ENCODE measurements around the gene CHD6. TPM values are rescaled to one million over a fixed set of nuclear protein-coding genes. Genes with fewer than 3 reads are reported as not detected.

Gene CHD6
- total and polyA plus RNA-seq, 2 of the 13 experiments (the other 11 are each of a cell fraction or from before 2014, with no cell fraction given): 14.4 to 52.0 TPM

DNA sequence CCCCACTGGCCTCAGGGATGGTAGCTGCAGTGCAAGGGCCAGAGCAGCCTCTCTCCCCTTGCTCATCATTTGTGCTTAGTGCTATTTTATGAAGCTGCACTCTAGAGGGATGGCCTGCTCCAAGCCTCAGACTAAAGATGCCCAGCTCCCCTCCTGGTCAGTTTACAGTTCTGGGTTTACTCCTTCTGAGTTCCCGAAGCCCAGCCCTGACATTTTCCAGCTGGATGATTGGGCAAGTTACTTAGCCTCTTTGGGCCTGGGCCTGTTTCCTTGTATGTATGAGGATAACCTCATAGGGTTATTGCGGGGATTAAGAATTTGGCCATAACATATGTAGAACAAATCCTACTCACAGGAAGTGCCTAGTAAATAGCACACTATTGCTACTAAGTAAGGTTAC, 219.8 kb downstream of the CHD6 start:
- TF ChIP-seq, protein P1, sequence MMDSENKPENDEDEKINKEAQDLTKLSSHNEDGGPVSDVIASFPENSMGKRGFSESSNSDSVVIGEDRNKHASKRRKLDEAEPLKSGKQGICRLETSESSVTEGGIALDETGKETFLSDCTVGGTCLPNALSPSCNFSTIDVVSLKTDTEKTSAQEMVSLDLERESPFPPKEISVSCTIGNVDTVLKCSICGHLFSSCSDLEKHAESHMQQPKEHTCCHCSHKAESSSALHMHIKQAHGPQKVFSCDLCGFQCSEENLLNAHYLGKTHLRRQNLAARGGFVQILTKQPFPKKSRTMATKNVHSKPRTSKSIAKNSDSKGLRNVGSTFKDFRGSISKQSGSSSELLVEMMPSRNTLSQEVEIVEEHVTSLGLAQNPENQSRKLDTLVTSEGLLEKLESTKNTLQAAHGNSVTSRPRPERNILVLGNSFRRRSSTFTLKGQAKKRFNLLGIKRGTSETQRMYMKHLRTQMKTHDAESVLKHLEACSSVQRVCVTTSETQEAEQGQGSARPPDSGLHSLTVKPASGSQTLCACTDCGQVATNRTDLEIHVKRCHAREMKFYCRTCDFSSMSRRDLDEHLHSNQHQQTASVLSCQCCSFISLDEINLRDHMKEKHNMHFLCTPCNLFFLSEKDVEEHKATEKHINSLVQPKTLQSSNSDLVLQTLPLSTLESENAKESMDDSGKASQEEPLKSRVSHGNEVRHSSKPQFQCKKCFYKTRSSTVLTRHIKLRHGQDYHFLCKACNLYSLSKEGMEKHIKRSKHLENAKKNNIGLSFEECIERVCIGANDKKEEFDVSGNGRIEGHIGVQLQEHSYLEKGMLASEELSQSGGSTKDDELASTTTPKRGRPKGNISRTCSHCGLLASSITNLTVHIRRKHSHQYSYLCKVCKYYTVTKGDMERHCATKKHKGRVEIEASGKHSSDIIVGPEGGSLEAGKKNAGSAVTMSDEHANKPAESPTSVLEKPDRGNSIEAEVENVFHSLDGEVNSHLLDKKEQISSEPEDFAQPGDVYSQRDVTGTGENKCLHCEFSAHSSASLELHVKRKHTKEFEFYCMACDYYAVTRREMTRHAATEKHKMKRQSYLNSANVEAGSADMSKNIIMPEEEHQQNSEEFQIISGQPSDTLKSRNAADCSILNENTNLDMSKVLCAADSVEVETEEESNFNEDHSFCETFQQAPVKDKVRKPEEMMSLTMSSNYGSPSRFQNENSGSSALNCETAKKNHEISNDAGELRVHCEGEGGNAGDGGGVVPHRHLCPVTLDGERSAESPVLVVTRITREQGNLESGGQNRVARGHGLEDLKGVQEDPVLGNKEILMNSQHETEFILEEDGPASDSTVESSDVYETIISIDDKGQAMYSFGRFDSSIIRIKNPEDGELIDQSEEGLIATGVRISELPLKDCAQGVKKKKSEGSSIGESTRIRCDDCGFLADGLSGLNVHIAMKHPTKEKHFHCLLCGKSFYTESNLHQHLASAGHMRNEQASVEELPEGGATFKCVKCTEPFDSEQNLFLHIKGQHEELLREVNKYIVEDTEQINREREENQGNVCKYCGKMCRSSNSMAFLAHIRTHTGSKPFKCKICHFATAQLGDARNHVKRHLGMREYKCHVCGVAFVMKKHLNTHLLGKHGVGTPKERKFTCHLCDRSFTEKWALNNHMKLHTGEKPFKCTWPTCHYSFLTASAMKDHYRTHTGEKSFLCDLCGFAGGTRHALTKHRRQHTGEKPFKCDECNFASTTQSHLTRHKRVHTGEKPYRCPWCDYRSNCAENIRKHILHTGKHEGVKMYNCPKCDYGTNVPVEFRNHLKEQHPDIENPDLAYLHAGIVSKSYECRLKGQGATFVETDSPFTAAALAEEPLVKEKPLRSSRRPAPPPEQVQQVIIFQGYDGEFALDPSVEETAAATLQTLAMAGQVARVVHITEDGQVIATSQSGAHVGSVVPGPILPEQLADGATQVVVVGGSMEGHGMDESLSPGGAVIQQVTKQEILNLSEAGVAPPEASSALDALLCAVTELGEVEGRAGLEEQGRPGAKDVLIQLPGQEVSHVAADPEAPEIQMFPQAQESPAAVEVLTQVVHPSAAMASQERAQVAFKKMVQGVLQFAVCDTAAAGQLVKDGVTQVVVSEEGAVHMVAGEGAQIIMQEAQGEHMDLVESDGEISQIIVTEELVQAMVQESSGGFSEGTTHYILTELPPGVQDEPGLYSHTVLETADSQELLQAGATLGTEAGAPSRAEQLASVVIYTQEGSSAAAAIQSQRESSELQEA (CRISPR knock-in tag; IDR thresholded peaks at IDR 0.05; ENCODE audit: not compliant biosample characterization): no peak
- TF ChIP-seq, protein P2, sequence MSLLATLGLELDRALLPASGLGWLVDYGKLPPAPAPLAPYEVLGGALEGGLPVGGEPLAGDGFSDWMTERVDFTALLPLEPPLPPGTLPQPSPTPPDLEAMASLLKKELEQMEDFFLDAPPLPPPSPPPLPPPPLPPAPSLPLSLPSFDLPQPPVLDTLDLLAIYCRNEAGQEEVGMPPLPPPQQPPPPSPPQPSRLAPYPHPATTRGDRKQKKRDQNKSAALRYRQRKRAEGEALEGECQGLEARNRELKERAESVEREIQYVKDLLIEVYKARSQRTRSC (CRISPR knock-in tag; IDR thresholded peaks at IDR 0.05; ENCODE audit: low read depth): no peak
- no peak for TF ChIP-seq ADNP (CRISPR knock-in tag; IDR thresholded peaks at IDR 0.05)
- TF ChIP-seq, protein P3, sequence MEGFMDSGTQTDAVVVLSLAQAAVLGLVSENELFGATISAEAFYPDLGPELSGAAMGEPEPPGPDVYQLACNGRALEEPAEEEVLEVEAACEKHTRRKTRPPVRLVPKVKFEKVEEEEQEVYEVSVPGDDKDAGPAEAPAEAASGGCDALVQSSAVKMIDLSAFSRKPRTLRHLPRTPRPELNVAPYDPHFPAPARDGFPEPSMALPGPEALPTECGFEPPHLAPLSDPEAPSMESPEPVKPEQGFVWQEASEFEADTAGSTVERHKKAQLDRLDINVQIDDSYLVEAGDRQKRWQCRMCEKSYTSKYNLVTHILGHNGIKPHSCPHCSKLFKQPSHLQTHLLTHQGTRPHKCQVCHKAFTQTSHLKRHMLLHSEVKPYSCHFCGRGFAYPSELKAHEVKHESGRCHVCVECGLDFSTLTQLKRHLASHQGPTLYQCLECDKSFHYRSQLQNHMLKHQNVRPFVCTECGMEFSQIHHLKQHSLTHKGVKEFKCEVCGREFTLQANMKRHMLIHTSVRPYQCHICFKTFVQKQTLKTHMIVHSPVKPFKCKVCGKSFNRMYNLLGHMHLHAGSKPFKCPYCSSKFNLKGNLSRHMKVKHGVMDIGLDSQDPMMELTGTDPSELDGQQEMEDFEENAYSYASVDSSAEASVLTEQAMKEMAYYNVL (CRISPR knock-in tag; IDR thresholded peaks at IDR 0.05; ENCODE audit: borderline replicate concordance): no peak
- no peak for TF ChIP-seq YEATS4 (CRISPR knock-in tag; IDR thresholded peaks at IDR 0.05; ENCODE audit: borderline replicate concordance)
- no peak for TF ChIP-seq SMARCC2 (IDR thresholded peaks at IDR 0.05)
- no peak for TF ChIP-seq ZNF772 (CRISPR knock-in tag; IDR thresholded peaks at IDR 0.05)
- no peak for TF ChIP-seq MED1 (CRISPR knock-in tag; IDR thresholded peaks at IDR 0.05)
- no peak for TF ChIP-seq TP53 (CRISPR knock-in tag; conservative IDR thresholded peaks at IDR 0.05)
- TF ChIP-seq ZNF160 (CRISPR knock-in tag; IDR thresholded peaks at IDR 0.05): no peak
- TF ChIP-seq, protein P4, sequence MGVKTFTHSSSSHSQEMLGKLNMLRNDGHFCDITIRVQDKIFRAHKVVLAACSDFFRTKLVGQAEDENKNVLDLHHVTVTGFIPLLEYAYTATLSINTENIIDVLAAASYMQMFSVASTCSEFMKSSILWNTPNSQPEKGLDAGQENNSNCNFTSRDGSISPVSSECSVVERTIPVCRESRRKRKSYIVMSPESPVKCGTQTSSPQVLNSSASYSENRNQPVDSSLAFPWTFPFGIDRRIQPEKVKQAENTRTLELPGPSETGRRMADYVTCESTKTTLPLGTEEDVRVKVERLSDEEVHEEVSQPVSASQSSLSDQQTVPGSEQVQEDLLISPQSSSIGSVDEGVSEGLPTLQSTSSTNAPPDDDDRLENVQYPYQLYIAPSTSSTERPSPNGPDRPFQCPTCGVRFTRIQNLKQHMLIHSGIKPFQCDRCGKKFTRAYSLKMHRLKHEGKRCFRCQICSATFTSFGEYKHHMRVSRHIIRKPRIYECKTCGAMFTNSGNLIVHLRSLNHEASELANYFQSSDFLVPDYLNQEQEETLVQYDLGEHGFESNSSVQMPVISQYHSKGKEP (CRISPR knock-in tag; IDR thresholded peaks at IDR 0.05): no peak
- no peaks in the 10 kb centered on the region for H3K9me3 ChIP-seq (ENCODE audit: low read length)
- peaks cover 2 to 4% of the 10 kb centered on the region in 2 experiments; a peak in 2 of 5 replicates for H3K36me3 ChIP-seq (replicated peaks in 1 of 2; ENCODE audit: control insufficient read depth in 1 of 2, insufficient read depth in 2 of 2, low read length in 2 of 2)
- H3K4me3 ChIP-seq (replicated peaks in 1 of 3; ENCODE audit: insufficient read depth in 1 of 3, low read depth in 2 of 3, low read length in 3 of 3): no peak overlapping the region
- H3K79me2 ChIP-seq (ENCODE audit: insufficient read depth, low read length): no peaks in the 10 kb centered on the region
- no peak overlapping the region for H3K9ac ChIP-seq (ENCODE audit: insufficient read depth, low read depth, low read length)
- 60% methylated on average over 2 of the region's 2 CpGs for whole genome bisulfite sequencing (ENCODE audit: low lambda C conversion rate)
- H2AFZ ChIP-seq (ENCODE audit: low read length): no peak overlapping the region
- FAIRE-seq: no peak
- no TSS peak for BruUV-seq (replicated peaks)
- in situ Hi-C loops (cut with HindIII; ENCODE audit: extremely low pct_ligation_motif_present, low pct_unique_long_range_greater_than_20kb) (no loop called here), intact Hi-C loops (cut with micrococcal nuclease; ENCODE audit: unreplicated experiment) (no loop called here)
- CTCF ChIA-PET (ENCODE audit: low intra/inter-chr PET ratio, low total read pairs): no interaction called here
- peaks cover 21% of the 10 kb centered on the region for H3K4me1 ChIP-seq (ENCODE audit: insufficient read depth, low read length)
- POLR2A ChIA-PET: interaction anchor here (1.4 kb wide), 1 partner anchor 11 kb away, joined by 4 read pairs; no protein-coding TSS in a partner anchor
- no peaks in the 10 kb centered on the region for H4K20me1 ChIP-seq (ENCODE audit: insufficient read depth, low read length)
- no peak overlapping the region for H3K27ac ChIP-seq (ENCODE audit: extremely low read length, insufficient read depth, low read length)
- no peak for DNase-seq (ENCODE audit: low spot score)
- no peak overlapping the region for H3K4me2 ChIP-seq (ENCODE audit: low read depth, low read length)
- H3K27me3 ChIP-seq (ENCODE audit: control insufficient read depth in 1 of 2, insufficient read depth in 2 of 2, low read length in 2 of 2): no peaks in the 10 kb centered on the region
- 0 out of 3 replicates have a peak, but pooled peaks have one; percentile 2 for ATAC-seq

All from HepG2 (cell line).